ENCODE results near the gene CHST6. TPM values are rescaled to one million over a fixed set of nuclear protein-coding genes. Genes with fewer than 3 reads are reported as not detected.
"Not testable (repeated sequence)": the region's sequence is repeated elsewhere in the genome, so short reads cannot be mapped to it uniquely, and the experiment has no call there.

The CHST6 gene
- total and polyA plus RNA-seq, 4 experiments from 2014 or later: 0.06 TPM; not detected in 3

DNA sequence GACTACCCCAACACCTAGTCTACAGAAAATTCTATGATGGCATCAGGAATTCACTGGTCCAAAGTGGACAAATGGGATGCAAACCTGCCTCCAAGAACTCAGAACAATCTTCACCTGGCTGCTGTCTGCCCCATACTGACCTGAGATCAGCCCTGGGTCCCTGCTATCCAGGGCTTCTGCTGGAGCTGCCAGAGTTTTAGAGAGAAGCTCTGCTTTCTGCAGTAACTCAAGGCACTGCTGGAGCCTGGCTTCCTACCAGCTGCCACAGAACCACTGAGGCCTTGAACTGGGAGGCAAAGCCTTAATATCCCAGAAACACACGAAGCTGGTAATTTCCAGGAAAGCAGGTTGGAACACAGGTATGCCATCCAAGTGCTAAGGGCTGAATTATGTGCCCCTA lies 38.3 kb downstream of the CHST6 start:
- Histone ChIP-seq H3K36me3 (ENCODE audit: insufficient read depth, low read length) (no peaks in the 10 kb centered on the region), H3K27ac (ENCODE audit: low read depth, low read length) (no peak overlapping the region), H3K4me3 (ENCODE audit: low read length in 2 of 2) (no peak overlapping the region), H3K27me3 (ENCODE audit: insufficient read depth, low read length) (no peaks in the 10 kb centered on the region), H3K9me3 (ENCODE audit: control insufficient read depth in 1 of 2, low read length in 2 of 2) (no peaks in the 10 kb centered on the region), H3K4me1 (ENCODE audit: insufficient read depth, low read length) (peaks cover 40% of the 10 kb centered on the region)
- Mint-ChIP-seq H3K4me3 (no peak overlapping the region), H3K4me1 (peaks cover 50 to 87% (median 70%) of the 10 kb centered on the region in 4 donors), H3K27me3 (no peaks in the 10 kb centered on the region), H3K9me3 (peaks cover 0 to 1% (median 0%) of the 10 kb centered on the region in 8 donors), H3K36me3 (peaks cover 15% of the 10 kb centered on the region in 2 donors), H3K27ac (peak overlapping the region in 3 of 7 donors; percentile 50 to 80 (median 59))
- DNase-seq: no peak
- POLR2A ChIA-PET (ENCODE audit: partially characterized antibody): interaction anchor here (1.0 kb wide), 1 partner anchor 23 kb away, joined by 3 read pairs; the partner anchor contains the start of gene CFDP1
- intact Hi-C loops (cut with micrococcal nuclease): no loop called here
- CTCF ChIA-PET (ENCODE audit: partially characterized antibody): interaction anchor here (0.9 to 1.5 kb wide), 4 partner anchors 33 to 223 kb away, joined by 3 to 5 read pairs (median 3); no protein-coding TSS in a partner anchor

DNA sequence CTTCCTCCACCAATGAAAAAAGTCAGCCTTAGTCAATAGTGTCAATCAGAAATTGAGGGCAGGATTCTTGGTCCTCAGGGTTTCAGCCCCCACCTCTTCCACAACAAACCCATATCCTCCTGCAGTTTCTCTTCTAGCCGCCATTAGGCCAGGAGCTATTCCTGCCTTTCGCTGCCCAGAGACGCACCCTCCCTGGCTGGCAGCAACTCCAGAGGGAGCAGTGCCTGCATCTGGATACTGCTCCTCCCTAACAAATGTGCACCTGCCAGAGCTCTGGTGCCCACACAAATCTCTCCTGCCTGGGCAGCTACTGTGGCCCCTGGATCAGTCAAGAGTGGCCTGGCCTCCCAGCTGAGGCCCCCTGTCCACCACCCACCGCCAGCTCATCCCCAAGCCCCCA lies 38.8 kb downstream of the CHST6 start:
- peaks cover 35% of the 10 kb centered on the region for H3K4me1 ChIP-seq (ENCODE audit: insufficient read depth, low read length)
- H3K9me3 ChIP-seq (ENCODE audit: control insufficient read depth in 1 of 2, low read length in 2 of 2); H3K27me3 ChIP-seq (ENCODE audit: insufficient read depth, low read length); H3K9me3 Mint-ChIP-seq; H3K4me3 ChIP-seq (ENCODE audit: low read length in 2 of 2); H3K27ac ChIP-seq (ENCODE audit: low read depth, low read length); H3K27me3 Mint-ChIP-seq; DNase-seq; intact Hi-C loops (cut with micrococcal nuclease); H3K36me3 ChIP-seq (ENCODE audit: insufficient read depth, low read length): not testable (repeated sequence)
- H3K4me1 Mint-ChIP-seq: peaks cover 46 to 84% (median 66%) of the 10 kb centered on the region in 4 donors
- ChIA-PET POLR2A (ENCODE audit: partially characterized antibody) (interaction anchor here (1.0 to 1.6 kb wide), 3 partner anchors 22 to 23 kb away, joined by 3 to 5 read pairs (median 3); partner anchors contain the start of gene CFDP1), CTCF (ENCODE audit: partially characterized antibody) (interaction anchor here (0.9 to 2.5 kb wide), 7 partner anchors 8 to 200 kb away, joined by 3 to 17 read pairs (median 3); partner anchors contain the start of genes CFDP1 and TMEM170A)
- peak overlapping the region in 4 of 7 donors; percentile 43 to 80 (median 54) for H3K27ac Mint-ChIP-seq
- peaks cover 17% of the 10 kb centered on the region in 2 donors for H3K36me3 Mint-ChIP-seq
- peak overlapping the region in 1 of 8 donors; percentile 4 for H3K4me3 Mint-ChIP-seq

DNA sequence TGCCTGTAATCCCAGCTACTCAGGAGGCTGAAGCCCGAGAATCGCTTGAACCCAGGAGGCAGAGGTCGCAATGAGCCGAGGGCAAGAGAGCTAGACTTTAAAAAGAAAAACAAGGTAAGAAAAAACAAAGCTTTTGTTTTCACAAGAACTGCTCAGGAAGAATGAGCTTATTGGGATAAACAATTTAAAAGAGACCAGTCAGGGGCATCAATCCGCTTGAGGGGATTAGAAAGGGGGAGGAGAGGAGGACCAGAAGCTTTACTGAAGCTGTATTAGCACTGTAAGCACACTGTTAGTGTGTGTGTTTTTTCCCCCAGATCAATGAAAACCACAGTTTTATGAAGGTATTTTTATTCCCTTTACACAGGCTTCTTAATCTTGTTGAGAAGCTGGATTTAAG lies 39.6 kb downstream of the CHST6 start:
- H3K4me3 ChIP-seq (ENCODE audit: low read length in 2 of 2): no peak overlapping the region
- H3K27me3 ChIP-seq (ENCODE audit: insufficient read depth, low read length): no peaks in the 10 kb centered on the region
- Mint-ChIP-seq H3K27ac (peak overlapping the region in 2 of 7 donors; percentile 37 to 39), H3K4me1 (peaks cover 42 to 78% (median 60%) of the 10 kb centered on the region in 4 donors), H3K27me3 (no peaks in the 10 kb centered on the region), H3K9me3 (peaks cover 0 to 1% (median 0%) of the 10 kb centered on the region in 8 donors), H3K36me3 (peaks cover 22 to 24% of the 10 kb centered on the region in 2 donors), H3K4me3 (no peak overlapping the region)
- no peak overlapping the region for H3K27ac ChIP-seq (ENCODE audit: low read depth, low read length)
- H3K36me3 ChIP-seq (ENCODE audit: insufficient read depth, low read length): peaks cover 6% of the 10 kb centered on the region
- ChIA-PET CTCF (ENCODE audit: partially characterized antibody) (interaction anchor here (1.0 to 2.5 kb wide), 5 partner anchors 9 to 201 kb away, joined by 3 to 17 read pairs (median 3); partner anchors contain the start of genes CFDP1 and TMEM170A), POLR2A (ENCODE audit: partially characterized antibody) (interaction anchor here (1.1 to 1.6 kb wide), 2 partner anchors 21 to 22 kb away, joined by 3 to 5 read pairs; partner anchors contain the start of gene CFDP1)
- intact Hi-C loops (cut with micrococcal nuclease): no loop called here
- DNase-seq: no peak
- peaks cover 27% of the 10 kb centered on the region for H3K4me1 ChIP-seq (ENCODE audit: insufficient read depth, low read length)
- no peaks in the 10 kb centered on the region for H3K9me3 ChIP-seq (ENCODE audit: control insufficient read depth in 1 of 2, low read length in 2 of 2)

DNA sequence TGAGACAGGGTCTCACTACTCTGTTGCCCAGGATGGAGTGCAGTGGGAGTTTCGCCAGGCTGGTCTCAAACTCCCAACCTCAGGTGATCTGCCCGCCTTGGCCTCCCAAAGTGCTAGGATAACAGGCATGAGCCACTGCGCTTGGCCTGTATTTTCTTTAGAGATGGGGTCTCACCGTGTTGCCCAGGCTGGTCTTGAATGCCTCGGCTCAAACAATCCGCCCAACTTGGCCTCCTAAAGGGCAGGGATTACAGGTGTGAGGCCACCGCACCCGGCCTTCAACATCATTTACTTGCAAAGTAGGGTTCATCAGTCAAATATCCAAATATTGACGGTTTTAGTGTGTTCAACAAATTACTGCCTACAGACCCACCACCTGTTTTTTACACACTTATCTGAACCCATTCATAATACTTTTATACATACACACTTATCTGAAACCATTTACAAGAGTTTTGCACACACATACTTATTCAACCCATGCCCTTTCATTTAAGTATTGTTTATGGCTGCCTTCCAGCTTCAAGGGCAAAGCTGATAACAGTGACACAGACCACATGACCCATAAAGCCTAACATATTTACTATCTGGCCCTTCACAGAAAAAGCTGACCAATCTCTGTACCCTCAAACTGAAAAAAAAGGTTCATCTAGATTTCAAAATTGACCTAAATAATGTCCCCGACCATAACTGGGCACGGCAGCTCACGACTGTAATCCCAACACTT lies 42.6 kb downstream of the CHST6 start:
- peak overlapping the region in 3 of 7 donors; percentile 17 to 81 (median 42) for H3K27ac Mint-ChIP-seq
- CTCF ChIA-PET (ENCODE audit: partially characterized antibody): interaction anchor here (1.8 kb wide), 1 partner anchor 12 kb away, joined by 9 read pairs; the partner anchor contains the start of gene TMEM170A
- Histone ChIP-seq H3K4me1 (ENCODE audit: insufficient read depth, low read length) (peaks cover 12% of the 10 kb centered on the region), H3K4me3 (ENCODE audit: low read length in 2 of 2) (no peak overlapping the region), H3K9me3 (ENCODE audit: control insufficient read depth in 1 of 2, low read length in 2 of 2) (no peaks in the 10 kb centered on the region), H3K27ac (ENCODE audit: low read depth, low read length) (no peak overlapping the region), H3K36me3 (ENCODE audit: insufficient read depth, low read length) (peaks cover 20% of the 10 kb centered on the region), H3K27me3 (ENCODE audit: insufficient read depth, low read length) (no peaks in the 10 kb centered on the region)
- POLR2A ChIA-PET (ENCODE audit: partially characterized antibody): no interaction called here
- peaks cover 25 to 52% (median 37%) of the 10 kb centered on the region in 4 donors for H3K4me1 Mint-ChIP-seq
- no peaks in the 10 kb centered on the region for H3K27me3 Mint-ChIP-seq
- no peak for DNase-seq
- H3K9me3 Mint-ChIP-seq: peaks cover 0 to 1% (median 0%) of the 10 kb centered on the region in 8 donors
- H3K36me3 Mint-ChIP-seq: peaks cover 21 to 36% of the 10 kb centered on the region in 2 donors
- intact Hi-C loops (cut with micrococcal nuclease): no loop called here
- H3K4me3 Mint-ChIP-seq: no peak overlapping the region

DNA sequence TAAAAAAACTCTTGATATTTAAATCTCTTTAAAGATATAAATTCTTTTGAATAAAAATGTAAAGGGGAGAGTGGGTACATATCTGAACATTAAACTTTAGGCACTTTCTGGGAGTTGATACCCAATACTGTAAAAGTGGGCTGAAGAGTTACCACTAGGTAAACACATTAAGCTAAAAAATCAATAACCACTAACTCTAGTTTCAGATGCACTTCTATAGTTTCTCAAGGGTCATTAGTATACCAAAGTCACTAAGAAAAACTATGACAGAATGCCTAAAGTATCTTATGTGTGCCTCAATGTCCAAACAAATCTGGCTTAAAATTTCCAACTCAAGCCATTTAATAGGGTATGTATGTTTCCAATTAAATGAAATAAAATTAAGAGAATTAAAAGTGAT lies 48.8 kb downstream of the CHST6 start:
- H3K27ac Mint-ChIP-seq: no peak overlapping the region
- Histone ChIP-seq H3K27me3 (ENCODE audit: insufficient read depth, low read length) (no peaks in the 10 kb centered on the region), H3K4me3 (ENCODE audit: low read length in 2 of 2) (no peak overlapping the region), H3K9me3 (ENCODE audit: control insufficient read depth in 1 of 2, low read length in 2 of 2) (no peaks in the 10 kb centered on the region), H3K36me3 (ENCODE audit: insufficient read depth, low read length) (peaks cover 31% of the 10 kb centered on the region), H3K4me1 (ENCODE audit: insufficient read depth, low read length) (no peaks in the 10 kb centered on the region), H3K27ac (ENCODE audit: low read depth, low read length) (no peak overlapping the region)
- DNase-seq: no peak
- H3K4me1 Mint-ChIP-seq: peaks cover 0 to 6% (median 2%) of the 10 kb centered on the region in 4 donors
- H3K36me3 Mint-ChIP-seq: peaks cover 13 to 41% of the 10 kb centered on the region in 2 donors
- H3K4me3 Mint-ChIP-seq: no peak overlapping the region
- CTCF ChIA-PET (ENCODE audit: partially characterized antibody): interaction anchor here (4.5 kb wide), 1 partner anchor 19 kb away, joined by 17 read pairs; the partner anchor contains the start of gene TMEM170A
- no peaks in the 10 kb centered on the region for H3K27me3 Mint-ChIP-seq
- no peaks in the 10 kb centered on the region for H3K9me3 Mint-ChIP-seq
- POLR2A ChIA-PET (ENCODE audit: partially characterized antibody): no interaction called here
- intact Hi-C loops (cut with micrococcal nuclease): no loop called here

DNA sequence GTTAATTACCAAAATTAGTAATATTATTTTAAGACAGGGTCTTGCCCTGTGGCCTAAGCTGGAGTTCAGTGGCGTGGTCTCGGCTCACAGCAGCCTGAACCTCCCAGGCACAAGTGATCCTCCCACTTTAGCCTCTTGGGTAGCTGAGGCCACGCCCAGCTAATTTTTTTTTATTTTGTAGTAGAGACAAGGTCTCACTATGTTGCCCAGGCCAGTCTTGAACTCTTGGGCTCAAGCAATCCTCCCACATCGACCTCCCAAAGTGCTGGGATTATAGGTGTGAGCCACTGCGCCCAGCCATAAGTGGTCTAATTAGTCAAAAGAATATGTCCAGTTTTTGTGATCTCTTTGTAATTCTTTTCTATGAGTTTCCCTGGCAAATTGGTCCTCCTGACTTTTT lies 49.9 kb downstream of the CHST6 start:
- Mint-ChIP-seq H3K4me1 (peaks cover 0 to 5% (median 2%) of the 10 kb centered on the region in 4 donors), H3K27me3 (no peaks in the 10 kb centered on the region), H3K4me3 (no peak overlapping the region), H3K27ac (peak overlapping the region in 1 of 7 donors; percentile 2), H3K9me3 (no peaks in the 10 kb centered on the region), H3K36me3 (peaks cover 5 to 30% of the 10 kb centered on the region in 2 donors)
- no peak for DNase-seq
- Histone ChIP-seq H3K4me3 (ENCODE audit: low read length in 2 of 2) (no peak overlapping the region), H3K27me3 (ENCODE audit: insufficient read depth, low read length) (no peaks in the 10 kb centered on the region), H3K36me3 (ENCODE audit: insufficient read depth, low read length) (peaks cover 22% of the 10 kb centered on the region), H3K4me1 (ENCODE audit: insufficient read depth, low read length) (no peaks in the 10 kb centered on the region), H3K9me3 (ENCODE audit: control insufficient read depth in 1 of 2, low read length in 2 of 2) (no peaks in the 10 kb centered on the region), H3K27ac (ENCODE audit: low read depth, low read length) (no peak overlapping the region)
- intact Hi-C loops (cut with micrococcal nuclease): no loop called here
- ChIA-PET POLR2A (ENCODE audit: partially characterized antibody) (interaction anchor here (0.9 to 1.6 kb wide), 2 partner anchors 11 to 18 kb away, joined by 4 to 5 read pairs; no protein-coding TSS in a partner anchor), CTCF (ENCODE audit: partially characterized antibody) (interaction anchor here (0.6 to 4.5 kb wide), 4 partner anchors 12 to 235 kb away, joined by 3 to 17 read pairs (median 3); partner anchors contain the start of genes ADAT1 and TMEM170A)

DNA sequence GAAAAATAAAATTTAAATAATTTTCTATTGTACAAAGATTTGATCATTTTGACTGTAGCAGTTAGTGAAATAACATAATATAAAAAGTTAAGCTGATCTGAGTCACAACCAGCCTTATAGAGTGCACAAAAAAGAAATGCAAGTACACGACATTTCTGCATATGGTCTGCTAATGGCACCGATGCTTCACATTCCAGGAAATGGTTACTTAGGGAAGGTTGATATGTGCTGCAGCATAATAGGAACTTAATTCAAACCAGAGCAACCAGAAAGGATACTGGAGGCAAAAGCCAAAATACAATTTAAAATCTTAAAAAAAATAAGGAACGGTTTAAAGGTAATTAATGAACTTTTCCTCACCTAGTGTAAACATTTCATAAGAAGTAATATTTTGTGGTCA lies 51.9 kb downstream of the CHST6 start:
- no peak for DNase-seq
- POLR2A ChIA-PET (ENCODE audit: partially characterized antibody): interaction anchor here (0.6 to 1.5 kb wide), 3 partner anchors 10 to 55 kb away, joined by 3 to 4 read pairs (median 3); partner anchors contain the start of gene CFDP1
- Histone ChIP-seq H3K36me3 (ENCODE audit: insufficient read depth, low read length) (peaks cover 12% of the 10 kb centered on the region), H3K27me3 (ENCODE audit: insufficient read depth, low read length) (no peaks in the 10 kb centered on the region), H3K27ac (ENCODE audit: low read depth, low read length) (no peak overlapping the region), H3K4me3 (ENCODE audit: low read length in 2 of 2) (no peak overlapping the region), H3K9me3 (ENCODE audit: control insufficient read depth in 1 of 2, low read length in 2 of 2) (no peaks in the 10 kb centered on the region), H3K4me1 (ENCODE audit: insufficient read depth, low read length) (no peaks in the 10 kb centered on the region)
- Mint-ChIP-seq H3K27ac (no peak overlapping the region), H3K36me3 (peaks cover 0 to 18% of the 10 kb centered on the region in 2 donors), H3K27me3 (no peaks in the 10 kb centered on the region), H3K4me3 (no peak overlapping the region), H3K9me3 (no peaks in the 10 kb centered on the region), H3K4me1 (no peaks in the 10 kb centered on the region)
- CTCF ChIA-PET (ENCODE audit: partially characterized antibody): interaction anchor here (1.8 to 4.5 kb wide), 2 partner anchors 22 to 74 kb away, joined by 5 to 17 read pairs; partner anchors contain the start of gene TMEM170A
- intact Hi-C loops (cut with micrococcal nuclease): no loop called here

Data from CD4-positive, alpha-beta memory T cell (primary cell).